LNCaP clone FGC (cell line): Measurements from ENCODE around the gene MTG2.

ENCODE experiments used
- DNase-seq: peaks from one replicate; pipeline ENCODE4 v3.0.0-alpha.2; 2011; ENCODE audit warnings: low read depth
- H3K4me3 ChIP-seq: 2 replicates; pipeline ENCODE4 v1.5.1; 2011; ENCODE audit warnings: mild to moderate bottlenecking, low read depth, low read length, control low read depth
- CTCF ChIP-seq: IDR thresholded peaks from 2 replicates; pipeline ENCODE4 v1.5.1; 2012; ENCODE audit warnings: mild to moderate bottlenecking; ENCODE audit not compliant: control insufficient read depth, insufficient read depth; ENCODE audit errors: extremely low read depth

The MTG2 gene

GRCh38 chr20:62220666-62221568, 38.1 kb downstream of the MTG2 start:
- TF ChIP-seq CTCF, result no peak
- no peak overlapping the region for H3K4me3 ChIP-seq
- no peak for DNase-seq

GRCh38 chr20:62222266-62222850, 39.5 kb downstream of the MTG2 start:
- no peak for TF ChIP-seq CTCF
- no peak overlapping the region for H3K4me3 ChIP-seq
- no peak for DNase-seq

GRCh38 chr20:62222972-62223371, 40.1 kb downstream of the MTG2 start:
- no peak for DNase-seq
- no peak overlapping the region for H3K4me3 ChIP-seq
- no peak for TF ChIP-seq CTCF

GRCh38 chr20:62223571-62223970, 40.7 kb downstream of the MTG2 start:
- no peak overlapping the region for H3K4me3 ChIP-seq
- no peak for DNase-seq
- no peak for TF ChIP-seq CTCF

GRCh38 chr20:62224113-62224855, 41.5 kb downstream of the MTG2 start:
- no peak overlapping the region for H3K4me3 ChIP-seq
- TF ChIP-seq CTCF, result no peak
- no peak for DNase-seq

- DNase-seq, result no peak
- TF ChIP-seq CTCF, result no peak
- no peak overlapping the region for H3K4me3 ChIP-seq
Measured at GRCh38 chr20:62225026-62225425, 42.2 kb downstream of the MTG2 start.
